Measurements from ENCODE around the gene ELP4.

The ELP4 gene

GRCh38 chr11:31512117-31512516 lies 2.5 kb downstream of the ELP4 start:
- 81% methylated on average over 2 of the region's 6 CpGs for WGBS
- H2BK120ac ChIP-seq (ENCODE audit: low read depth, low read length) = no peak overlapping the region
- H3K79me1 ChIP-seq (replicated peaks; ENCODE audit: low read length, poor library complexity, severe bottlenecking) = peaks cover 11% of the 10 kb centered on the region
- H4K8ac ChIP-seq (ENCODE audit: low read length) = no peak overlapping the region
- no peaks in the 10 kb centered on the region for H3K9me3 ChIP-seq (ENCODE audit: control insufficient read depth, low read length)
- H4K91ac ChIP-seq (ENCODE audit: low read length) = no peak overlapping the region
- H3K4ac ChIP-seq (ENCODE audit: low read depth in 1 of 2, low read length in 2 of 2) = no peak overlapping the region
- no peak for DNase-seq
- H3K27ac ChIP-seq (ENCODE audit: low read length, poor library complexity, severe bottlenecking) = no peak overlapping the region
- H3K18ac ChIP-seq (ENCODE audit: low read depth in 1 of 2, low read length in 2 of 2) = no peak overlapping the region
- H2AK5ac ChIP-seq (ENCODE audit: low read length, severe bottlenecking) = no peak overlapping the region
- no peak overlapping the region for H2BK12ac ChIP-seq (ENCODE audit: low read length in 2 of 2)
- no peak overlapping the region for H3K23ac ChIP-seq (ENCODE audit: low read length in 2 of 2)
- H3K4me1 ChIP-seq (ENCODE audit: control insufficient read depth, insufficient read depth, low read depth, low read length) = no peaks in the 10 kb centered on the region
- H2BK5ac ChIP-seq (ENCODE audit: low read depth, low read length, poor library complexity, severe bottlenecking) = no peak overlapping the region
- no peak overlapping the region for H3K14ac ChIP-seq (ENCODE audit: low read length in 2 of 2)
- H2AFZ ChIP-seq (ENCODE audit: low read depth, low read length) = no peak overlapping the region
- H3K4me2 ChIP-seq (ENCODE audit: low read length, poor library complexity, severe bottlenecking) = no peak overlapping the region
- H2BK15ac ChIP-seq (ENCODE audit: low read depth, poor library complexity, severe bottlenecking) = no peak overlapping the region
- no peak overlapping the region for H3K4me3 ChIP-seq (ENCODE audit: insufficient read depth in 1 of 2, low read depth in 1 of 2, low read length in 2 of 2)
- no peaks in the 10 kb centered on the region for H3K27me3 ChIP-seq (ENCODE audit: control insufficient read depth in 1 of 2, insufficient read depth in 1 of 2, low read length in 2 of 2)
- no peak overlapping the region for H3K9ac ChIP-seq (ENCODE audit: low read length)
- H3K36me3 ChIP-seq (ENCODE audit: control insufficient read depth in 1 of 2, insufficient read depth in 2 of 2, low read depth in 1 of 2, low read length in 2 of 2) = no peaks in the 10 kb centered on the region

DNA sequence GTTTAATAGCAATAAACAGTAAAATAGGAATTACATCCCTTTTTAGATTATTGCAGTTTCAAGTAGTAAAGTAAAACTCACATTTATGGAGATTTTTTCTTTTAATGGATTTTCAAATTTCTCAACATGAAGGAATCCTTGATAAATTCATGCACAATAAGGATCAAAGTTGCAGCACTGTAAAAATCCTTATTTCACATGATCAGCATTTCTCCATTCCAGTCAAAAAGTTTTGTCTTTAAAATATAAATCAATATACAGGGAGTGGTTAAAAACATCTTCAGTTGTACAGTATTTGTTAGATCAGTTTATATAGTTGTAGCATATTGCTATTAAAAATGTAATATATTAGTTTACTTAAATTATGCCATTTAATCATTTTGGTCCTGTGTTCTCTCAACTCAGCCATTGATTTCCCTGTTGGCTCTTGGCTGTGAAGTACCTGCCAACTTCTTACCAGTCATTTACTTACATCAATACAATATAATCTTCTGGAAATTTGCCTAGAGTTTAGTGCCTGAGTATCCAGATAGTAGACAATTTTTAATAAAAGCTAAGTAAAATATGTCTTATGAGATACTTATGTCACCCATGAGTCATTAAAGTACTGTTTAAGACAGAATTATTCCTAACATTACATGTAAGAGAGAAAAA lies 12.1 kb downstream of the ELP4 start:
- no peak for DNase-seq
- Histone ChIP-seq H2BK120ac (ENCODE audit: low read depth, low read length) (no peak overlapping the region), H3K4me1 (ENCODE audit: control insufficient read depth, insufficient read depth, low read depth, low read length) (no peaks in the 10 kb centered on the region), H3K23ac (ENCODE audit: low read length in 2 of 2) (no peak overlapping the region), H4K8ac (ENCODE audit: low read length) (no peak overlapping the region), H4K91ac (ENCODE audit: low read length) (no peak overlapping the region), H3K18ac (ENCODE audit: low read depth in 1 of 2, low read length in 2 of 2) (no peak overlapping the region), H2AK5ac (ENCODE audit: low read length, severe bottlenecking) (no peak overlapping the region), H3K4ac (ENCODE audit: low read depth in 1 of 2, low read length in 2 of 2) (no peak overlapping the region), H2AFZ (ENCODE audit: low read depth, low read length) (no peak overlapping the region), H3K27ac (ENCODE audit: low read length, poor library complexity, severe bottlenecking) (no peak overlapping the region), H3K4me3 (ENCODE audit: insufficient read depth in 1 of 2, low read depth in 1 of 2, low read length in 2 of 2) (no peak overlapping the region), H3K36me3 (ENCODE audit: control insufficient read depth in 1 of 2, insufficient read depth in 2 of 2, low read depth in 1 of 2, low read length in 2 of 2) (no peaks in the 10 kb centered on the region), H3K9me3 (ENCODE audit: control insufficient read depth, low read length) (peaks cover 4% of the 10 kb centered on the region), H3K14ac (ENCODE audit: low read length in 2 of 2) (no peak overlapping the region), H2BK15ac (ENCODE audit: low read depth, poor library complexity, severe bottlenecking) (no peak overlapping the region), H2BK5ac (ENCODE audit: low read depth, low read length, poor library complexity, severe bottlenecking) (no peak overlapping the region), H3K79me1 (replicated peaks; ENCODE audit: low read length, poor library complexity, severe bottlenecking) (peaks cover 4% of the 10 kb centered on the region), H3K27me3 (ENCODE audit: control insufficient read depth in 1 of 2, insufficient read depth in 1 of 2, low read length in 2 of 2) (no peaks in the 10 kb centered on the region), H3K4me2 (ENCODE audit: low read length, poor library complexity, severe bottlenecking) (no peak overlapping the region), H3K9ac (ENCODE audit: low read length) (no peak overlapping the region), H2BK12ac (ENCODE audit: low read length in 2 of 2) (no peak overlapping the region)

DNA sequence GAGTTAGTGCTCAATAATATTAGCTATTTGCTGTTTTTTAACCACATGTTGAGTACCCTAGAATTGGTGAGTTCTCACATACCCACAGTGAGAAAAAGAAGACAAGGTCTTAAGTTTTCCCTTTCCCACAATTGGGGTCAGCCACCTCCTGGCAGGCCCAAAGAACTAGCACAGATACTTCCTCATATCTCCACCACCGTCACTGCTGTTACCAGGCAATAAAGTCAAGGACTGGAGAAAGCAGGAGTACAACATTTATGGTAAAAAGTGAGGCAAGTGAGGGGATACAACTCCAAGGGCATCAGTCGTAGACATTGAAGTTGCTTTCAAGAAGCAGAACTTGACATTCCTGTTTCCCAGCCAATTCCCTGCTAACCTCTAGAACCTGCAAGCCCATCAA lies 19.6 kb downstream of the ELP4 start:
- Histone ChIP-seq H3K36me3 (ENCODE audit: control insufficient read depth in 1 of 2, insufficient read depth in 2 of 2, low read depth in 1 of 2, low read length in 2 of 2) (no peaks in the 10 kb centered on the region), H2BK120ac (ENCODE audit: low read depth, low read length) (no peak overlapping the region), H3K4me1 (ENCODE audit: control insufficient read depth, insufficient read depth, low read depth, low read length) (no peaks in the 10 kb centered on the region), H2AK5ac (ENCODE audit: low read length, severe bottlenecking) (no peak overlapping the region), H2BK15ac (ENCODE audit: low read depth, poor library complexity, severe bottlenecking) (no peak overlapping the region), H4K8ac (ENCODE audit: low read length) (no peak overlapping the region), H3K18ac (ENCODE audit: low read depth in 1 of 2, low read length in 2 of 2) (no peak overlapping the region), H3K14ac (ENCODE audit: low read length in 2 of 2) (no peak overlapping the region), H3K4me3 (ENCODE audit: insufficient read depth in 1 of 2, low read depth in 1 of 2, low read length in 2 of 2) (no peak overlapping the region), H3K79me1 (replicated peaks; ENCODE audit: low read length, poor library complexity, severe bottlenecking) (no peaks in the 10 kb centered on the region), H2AFZ (ENCODE audit: low read depth, low read length) (no peak overlapping the region), H3K4ac (ENCODE audit: low read depth in 1 of 2, low read length in 2 of 2) (no peak overlapping the region), H3K4me2 (ENCODE audit: low read length, poor library complexity, severe bottlenecking) (no peak overlapping the region), H2BK12ac (ENCODE audit: low read length in 2 of 2) (no peak overlapping the region), H2BK5ac (ENCODE audit: low read depth, low read length, poor library complexity, severe bottlenecking) (no peak overlapping the region), H3K27me3 (ENCODE audit: control insufficient read depth in 1 of 2, insufficient read depth in 1 of 2, low read length in 2 of 2) (no peaks in the 10 kb centered on the region), H3K23ac (ENCODE audit: low read length in 2 of 2) (no peak overlapping the region), H4K91ac (ENCODE audit: low read length) (no peak overlapping the region), H3K9me3 (ENCODE audit: control insufficient read depth, low read length) (peaks cover 2% of the 10 kb centered on the region), H3K9ac (ENCODE audit: low read length) (no peak overlapping the region), H3K27ac (ENCODE audit: low read length, poor library complexity, severe bottlenecking) (no peak overlapping the region)
- no CpG with 5 or more reads among the region's 2 CpGs for WGBS
- DNase-seq = no peak

DNA sequence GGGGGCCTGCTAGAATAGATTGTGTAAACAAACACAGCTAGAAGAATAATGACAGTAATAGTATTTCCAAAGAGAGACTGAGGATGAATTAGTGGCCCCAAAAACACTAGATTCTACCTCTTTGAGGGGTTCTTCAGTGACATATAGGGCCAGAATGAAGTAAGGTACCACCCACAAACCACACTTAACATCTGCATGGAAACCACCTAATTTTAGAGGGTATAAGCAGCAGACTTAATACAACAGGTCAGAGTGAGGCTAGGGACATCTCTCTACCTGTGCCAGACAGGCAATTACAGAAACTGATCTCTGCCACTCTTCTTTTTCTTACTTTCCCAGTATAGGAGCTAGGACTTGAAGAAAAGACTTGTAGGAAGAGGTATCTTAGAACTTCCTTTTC lies 20.1 kb downstream of the ELP4 start:
- H3K23ac ChIP-seq (ENCODE audit: low read length in 2 of 2) = no peak overlapping the region
- H2AK5ac ChIP-seq (ENCODE audit: low read length, severe bottlenecking) = no peak overlapping the region
- no peak overlapping the region for H3K4me2 ChIP-seq (ENCODE audit: low read length, poor library complexity, severe bottlenecking)
- H3K14ac ChIP-seq (ENCODE audit: low read length in 2 of 2) = no peak overlapping the region
- H3K79me1 ChIP-seq (replicated peaks; ENCODE audit: low read length, poor library complexity, severe bottlenecking) = no peaks in the 10 kb centered on the region
- H3K4me3 ChIP-seq (ENCODE audit: insufficient read depth in 1 of 2, low read depth in 1 of 2, low read length in 2 of 2) = no peak overlapping the region
- no peak overlapping the region for H2BK15ac ChIP-seq (ENCODE audit: low read depth, poor library complexity, severe bottlenecking)
- no peaks in the 10 kb centered on the region for H3K27me3 ChIP-seq (ENCODE audit: control insufficient read depth in 1 of 2, insufficient read depth in 1 of 2, low read length in 2 of 2)
- H2BK5ac ChIP-seq (ENCODE audit: low read depth, low read length, poor library complexity, severe bottlenecking) = no peak overlapping the region
- H4K8ac ChIP-seq (ENCODE audit: low read length) = no peak overlapping the region
- H3K4ac ChIP-seq (ENCODE audit: low read depth in 1 of 2, low read length in 2 of 2) = no peak overlapping the region
- H3K9ac ChIP-seq (ENCODE audit: low read length) = no peak overlapping the region
- no peak overlapping the region for H3K27ac ChIP-seq (ENCODE audit: low read length, poor library complexity, severe bottlenecking)
- H2AFZ ChIP-seq (ENCODE audit: low read depth, low read length) = no peak overlapping the region
- H2BK12ac ChIP-seq (ENCODE audit: low read length in 2 of 2) = no peak overlapping the region
- H3K18ac ChIP-seq (ENCODE audit: low read depth in 1 of 2, low read length in 2 of 2) = no peak overlapping the region
- no peak for DNase-seq
- no peak overlapping the region for H2BK120ac ChIP-seq (ENCODE audit: low read depth, low read length)
- H3K4me1 ChIP-seq (ENCODE audit: control insufficient read depth, insufficient read depth, low read depth, low read length) = no peaks in the 10 kb centered on the region
- H3K36me3 ChIP-seq (ENCODE audit: control insufficient read depth in 1 of 2, insufficient read depth in 2 of 2, low read depth in 1 of 2, low read length in 2 of 2) = no peaks in the 10 kb centered on the region
- H3K9me3 ChIP-seq (ENCODE audit: control insufficient read depth, low read length) = no peaks in the 10 kb centered on the region
- no peak overlapping the region for H4K91ac ChIP-seq (ENCODE audit: low read length)

Data from mesenchymal stem cell (in vitro differentiated cells and primary cell).